HuH-7.5 (cell line): ENCODE measurements around the gene CYP4F22.
"Not testable (repeated sequence)": the region's sequence is repeated elsewhere in the genome, so short reads cannot be mapped to it uniquely, and the experiment has no call there.

Experiments used
- DNase-seq: peaks from one replicate; pipeline ENCODE4 v3.0.0; 2011; ENCODE audit warnings: low spot score

CYP4F22 gene

DNA sequence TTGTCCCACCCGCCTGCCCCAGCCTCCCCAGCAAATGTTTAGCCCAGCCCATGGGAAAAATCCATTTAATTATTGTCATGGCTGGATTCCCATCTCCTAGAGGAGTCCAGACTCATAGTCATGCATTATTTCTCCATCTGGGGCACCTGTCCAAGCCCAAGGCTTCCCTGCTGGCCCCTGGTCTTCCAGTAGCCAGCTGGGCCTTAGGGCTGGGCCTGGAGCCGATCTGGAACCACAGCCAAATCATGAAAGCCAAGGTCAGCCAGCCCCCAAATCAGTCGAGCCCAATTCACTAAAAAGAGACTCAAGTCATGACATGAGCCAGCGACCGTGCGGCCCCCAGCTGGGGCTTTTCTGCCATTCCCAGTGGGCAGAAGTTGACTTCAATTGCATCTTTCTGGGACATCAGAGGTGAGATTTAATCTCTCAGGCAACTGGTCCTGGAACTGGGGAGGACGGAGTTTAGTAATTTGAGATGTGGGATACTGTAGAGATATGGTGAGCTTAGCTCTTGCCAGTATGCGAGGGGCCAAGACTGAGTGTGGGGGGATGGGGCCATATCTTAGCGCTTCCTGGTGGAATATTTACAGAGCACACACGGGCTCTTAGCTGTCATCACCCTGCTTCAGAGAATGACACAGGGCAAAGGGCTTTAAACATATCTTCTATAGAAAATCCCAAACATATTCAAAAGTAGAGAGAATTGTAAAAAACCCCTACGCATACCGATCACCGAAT lies 19.7 kb upstream of the CYP4F22 start:
- DNase-seq, result no peak

DNA sequence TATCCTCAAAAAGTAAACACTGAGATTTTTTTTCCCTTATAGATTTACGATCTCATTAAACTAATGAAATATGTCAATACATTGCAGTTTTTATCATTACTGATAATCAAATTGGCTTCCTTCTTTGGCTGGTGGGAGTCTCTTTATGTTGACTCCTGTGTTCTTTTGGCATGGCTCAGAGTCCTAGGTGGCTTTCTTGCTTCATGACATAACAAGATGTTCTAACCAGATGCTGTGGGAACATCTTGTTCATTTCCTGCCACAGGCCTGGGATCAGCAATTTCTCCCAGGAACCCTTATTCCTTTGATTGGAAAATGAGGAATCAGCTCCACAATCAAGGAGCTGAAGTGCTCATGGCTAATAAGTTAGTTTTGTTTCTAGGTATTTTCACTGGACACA lies 13.2 kb upstream of the CYP4F22 start:
- DNase-seq, result no peak

DNA sequence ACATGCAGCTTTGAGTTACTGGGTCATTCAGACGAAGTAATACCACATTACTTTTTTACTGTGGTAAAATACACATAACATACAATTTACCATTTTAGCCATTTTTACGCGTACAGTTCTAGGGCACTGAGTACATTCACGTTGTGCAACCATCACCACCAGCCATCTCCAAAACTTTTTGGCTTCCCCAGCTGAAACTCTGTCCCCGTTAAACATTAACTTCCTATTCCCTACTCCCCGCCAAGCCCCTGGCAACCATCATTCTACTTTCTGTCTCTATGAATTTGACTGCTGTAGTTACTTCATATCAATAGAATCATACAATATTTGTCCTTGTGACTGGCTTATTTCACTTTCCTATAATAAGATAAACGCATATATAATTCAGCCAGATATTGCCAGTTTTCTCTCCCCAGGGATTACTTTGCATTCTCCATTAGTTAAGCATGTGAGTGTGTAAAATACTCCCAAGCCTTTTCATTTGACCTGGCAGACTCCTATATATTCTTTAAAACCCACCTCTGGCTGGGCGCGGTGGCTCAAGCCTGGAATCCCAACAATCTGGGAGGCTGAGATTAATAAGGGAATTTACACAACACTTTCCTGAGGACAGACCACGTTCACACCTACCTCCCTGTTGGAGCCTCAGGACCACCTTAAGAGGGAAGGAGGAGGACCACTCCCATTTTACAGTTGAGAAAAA lies 10.0 kb upstream of the CYP4F22 start:
- no peak for DNase-seq

DNA sequence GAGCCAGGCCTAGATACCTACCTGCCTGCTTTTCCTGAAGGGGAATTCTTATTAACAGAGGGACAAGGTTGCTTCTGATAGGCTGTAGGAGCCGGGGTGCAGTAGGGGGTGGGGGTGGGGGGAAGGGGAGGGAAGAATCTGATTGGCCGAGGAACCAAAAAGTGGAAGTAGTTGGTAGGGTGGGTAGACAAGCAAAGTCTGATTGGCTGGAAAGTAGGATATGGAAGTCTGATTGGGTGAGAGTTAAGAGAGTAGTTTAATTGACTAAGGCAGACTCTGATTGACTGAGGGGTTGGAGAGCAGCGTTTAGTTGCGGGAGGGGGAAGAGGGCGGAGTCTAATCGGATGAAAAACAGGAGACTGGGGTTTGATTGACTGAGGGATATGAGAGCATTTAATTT lies 9.4 kb upstream of the CYP4F22 start:
- no peak for DNase-seq

DNA sequence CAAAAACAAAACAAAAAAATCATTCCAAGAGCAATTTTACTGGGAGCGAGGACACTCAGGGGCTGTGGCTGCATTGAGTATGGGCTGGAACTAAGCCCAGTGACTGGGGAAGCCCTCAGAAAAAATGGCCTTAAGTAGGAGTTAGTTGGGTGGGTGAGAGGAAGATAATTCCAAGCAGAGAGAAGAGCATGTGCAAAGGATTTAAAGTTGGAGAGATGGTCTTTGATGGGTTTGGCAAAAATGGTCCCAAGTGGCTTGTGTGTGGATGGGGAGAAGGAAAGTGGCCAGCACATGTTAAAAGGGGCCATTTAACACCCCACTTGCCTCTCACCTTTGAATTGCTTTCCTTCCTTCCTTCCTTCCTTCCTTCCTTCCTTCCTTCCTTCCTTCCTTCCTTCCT lies 6.7 kb upstream of the CYP4F22 start:
- no peak for DNase-seq

DNA sequence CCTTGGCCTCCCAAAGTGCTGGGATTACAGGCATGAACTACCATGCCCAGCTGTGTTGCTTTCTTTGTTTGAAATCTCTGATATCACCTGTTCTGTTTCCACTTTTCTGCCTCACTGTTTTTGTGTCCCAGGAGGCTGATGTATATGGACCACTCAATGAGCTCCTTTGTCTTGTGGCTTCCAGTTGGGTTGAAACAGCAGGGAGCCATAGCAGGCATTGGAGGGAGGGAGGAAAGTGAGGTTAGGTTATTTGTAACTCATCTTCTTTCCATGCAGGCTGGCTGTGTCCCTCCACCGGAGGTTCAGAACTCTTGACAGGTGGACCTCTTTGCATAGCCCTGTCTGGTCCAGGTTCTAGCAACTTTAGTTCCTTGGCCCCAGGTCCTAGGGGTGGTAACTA lies 6.1 kb upstream of the CYP4F22 start:
- DNase-seq, result no peak

DNA sequence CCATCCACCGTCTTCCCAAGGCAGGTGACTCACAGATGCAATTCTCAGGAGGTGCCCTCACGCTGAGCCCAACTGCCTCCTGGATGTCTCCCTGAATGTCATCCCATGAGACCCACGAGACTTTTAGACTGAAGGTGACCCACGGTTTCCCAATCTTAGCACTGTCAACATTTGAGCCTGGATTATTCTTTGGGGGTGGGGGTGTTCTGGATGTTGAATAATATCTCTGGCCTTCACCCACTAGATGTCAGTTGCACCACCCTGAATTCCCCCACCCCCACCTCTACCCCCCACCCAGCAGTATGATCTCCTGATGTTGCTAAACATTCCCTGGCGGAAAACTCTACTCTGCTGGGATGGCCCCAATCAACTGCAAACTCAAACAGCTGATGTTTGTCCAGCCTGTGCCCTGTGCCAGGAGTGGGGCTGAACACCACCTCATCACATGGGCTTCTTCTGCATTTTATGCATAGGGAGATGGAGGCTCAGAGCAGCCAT lies 2.2 kb upstream of the CYP4F22 start:
- no peak for DNase-seq

DNA sequence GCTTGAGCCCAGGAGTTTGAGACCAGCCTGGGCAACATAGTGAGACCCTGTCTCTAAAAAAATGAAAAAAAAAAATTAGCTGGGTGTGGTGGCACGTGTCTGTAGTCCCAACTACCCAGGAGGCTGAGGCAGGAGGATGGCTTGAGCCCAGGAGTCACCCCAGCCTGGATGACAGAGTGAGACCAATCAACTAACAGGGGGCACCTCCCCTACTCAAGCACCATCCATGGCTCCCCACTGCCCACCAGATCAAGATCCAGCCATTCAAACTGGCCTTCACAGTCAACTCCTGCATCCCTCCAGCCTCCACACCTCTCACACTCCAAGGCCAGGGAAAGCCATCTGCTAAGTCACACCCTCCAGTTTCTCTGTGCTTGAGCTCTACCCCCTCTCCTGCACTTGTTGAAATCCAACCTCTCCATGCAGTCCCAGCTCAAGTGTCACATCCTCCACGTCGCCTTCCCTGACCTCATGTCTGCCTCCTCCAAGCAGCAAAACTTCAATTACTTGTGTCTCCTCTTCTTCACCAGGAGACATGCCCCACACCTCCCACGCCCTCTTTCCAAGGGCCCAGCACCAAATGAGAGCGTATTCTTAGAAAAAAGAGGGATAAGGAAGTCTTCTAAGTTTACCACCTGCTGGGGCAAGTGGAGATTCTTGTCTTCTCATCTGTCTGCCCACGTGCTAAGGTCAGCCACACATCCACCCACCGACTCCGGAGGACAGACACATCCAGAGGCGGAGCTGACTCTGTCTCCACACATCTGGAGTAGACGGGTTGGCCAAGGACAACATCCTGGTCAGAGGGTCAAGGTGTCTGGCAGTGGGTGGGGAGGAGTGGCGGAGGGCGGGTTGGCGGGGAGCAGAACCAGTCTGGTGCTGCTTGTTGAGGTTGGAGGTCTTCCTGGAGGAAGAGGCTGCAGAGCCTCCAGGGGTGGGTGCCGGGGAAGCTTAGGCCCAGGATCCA lies 974 bp upstream of the CYP4F22 start:
- DNase-seq, result no peak

DNA sequence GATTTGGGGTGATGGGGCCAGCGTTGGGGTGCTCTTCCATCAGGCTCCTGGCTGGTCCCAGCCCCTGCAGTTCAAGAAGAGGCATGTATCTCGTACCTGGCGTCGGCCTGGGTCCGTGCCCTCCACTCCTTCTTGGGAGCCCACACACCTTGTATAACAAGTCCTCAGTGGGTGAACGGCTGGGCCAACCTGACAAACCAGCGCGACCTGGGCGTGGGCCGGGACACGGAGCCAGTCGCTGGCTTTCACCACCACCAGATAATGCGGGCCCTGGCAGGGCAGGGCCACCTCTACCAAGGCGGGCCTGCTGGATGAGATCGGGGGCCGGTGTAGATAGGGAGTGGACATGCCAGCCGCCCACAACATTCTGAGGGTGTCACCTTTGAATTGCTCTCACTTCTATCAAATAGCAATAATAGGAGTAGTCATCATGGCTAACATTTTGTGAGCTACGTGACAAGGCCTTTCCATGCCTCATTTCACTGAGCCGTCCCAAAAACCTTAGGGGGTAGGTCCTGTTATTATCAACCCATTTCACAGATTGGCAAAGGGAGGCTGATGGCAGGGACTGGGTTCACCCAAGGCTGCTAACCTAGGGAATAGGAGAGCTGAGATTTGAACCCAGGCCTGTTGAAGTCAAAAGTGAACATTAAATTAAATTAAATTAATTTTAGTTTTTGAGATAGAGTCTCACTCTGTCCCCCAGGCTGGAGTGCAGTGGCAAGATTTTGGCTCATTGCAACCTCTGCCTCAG lies 3.5 kb downstream of the CYP4F22 start:
- DNase-seq, result no peak

GRCh38 chr19:15515227-15515625 lies 6.9 kb downstream of the CYP4F22 start:
- DNase-seq, result not testable (repeated sequence)

GRCh38 chr19:15516363-15516762 lies 8.0 kb downstream of the CYP4F22 start:
- DNase-seq, result no peak

- DNase-seq, result no peak
These were observed 9.5 kb downstream of the CYP4F22 start for GRCh38 chr19:15517778-15518177.

GRCh38 chr19:15519433-15519976 lies 11.2 kb downstream of the CYP4F22 start:
- no peak for DNase-seq

GRCh38 chr19:15524781-15525180 lies 16.5 kb downstream of the CYP4F22 start:
- no peak for DNase-seq

- no peak for DNase-seq
These were observed 17.0 kb downstream of the CYP4F22 start for GRCh38 chr19:15525291-15525690.

- DNase-seq, result no peak
These were observed 18.1 kb downstream of the CYP4F22 start for GRCh38 chr19:15526408-15526807.

DNA sequence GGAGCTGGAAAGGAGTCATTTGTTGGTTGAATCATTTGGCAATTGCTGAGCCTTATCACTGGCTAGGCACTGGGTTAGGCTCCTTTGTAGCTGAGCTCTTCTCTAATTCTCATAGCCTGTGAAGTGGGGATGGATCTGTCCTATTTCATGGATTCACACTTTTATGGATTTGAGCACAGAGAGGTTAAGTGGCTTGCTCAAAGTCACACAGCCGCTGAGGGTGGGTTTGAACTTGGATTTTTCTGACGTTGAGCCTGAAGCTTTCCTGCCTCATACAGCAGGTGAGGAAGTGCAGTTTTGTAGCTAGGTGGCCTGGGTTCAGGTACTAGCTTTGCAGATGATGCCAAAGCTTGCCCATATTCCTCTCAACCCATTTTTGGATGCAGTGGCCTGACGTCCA lies 19.4 kb downstream of the CYP4F22 start:
- DNase-seq, result no peak

DNA sequence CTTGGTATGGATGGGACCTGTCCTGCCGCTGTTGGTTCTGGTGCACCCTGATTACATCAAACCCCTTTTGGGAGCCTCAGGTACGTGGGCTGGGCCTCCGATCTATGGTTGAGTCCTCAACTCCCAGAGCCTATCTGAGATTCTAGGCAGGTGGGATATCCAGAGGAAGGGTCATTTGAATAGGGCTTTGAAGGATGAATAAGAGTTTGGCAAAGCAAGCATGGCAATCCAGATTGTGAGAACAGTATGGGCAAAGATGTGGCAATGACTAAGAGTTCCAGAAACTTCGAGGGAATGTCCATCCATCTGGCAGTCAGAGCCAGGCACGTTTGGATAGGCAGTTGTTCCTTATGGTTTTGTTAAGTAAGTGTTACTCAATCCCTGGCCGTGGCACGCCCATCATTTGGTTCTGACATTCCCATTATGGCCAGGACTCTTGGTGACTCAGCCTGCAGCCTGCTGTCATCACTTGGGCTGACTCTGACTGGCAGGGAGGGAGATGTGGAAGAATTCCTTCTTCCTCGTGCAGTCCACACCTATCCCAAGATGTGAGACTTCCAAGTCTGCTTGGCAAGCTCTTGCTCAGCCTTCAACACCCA lies 21.5 kb downstream of the CYP4F22 start:
- no peak for DNase-seq

DNA sequence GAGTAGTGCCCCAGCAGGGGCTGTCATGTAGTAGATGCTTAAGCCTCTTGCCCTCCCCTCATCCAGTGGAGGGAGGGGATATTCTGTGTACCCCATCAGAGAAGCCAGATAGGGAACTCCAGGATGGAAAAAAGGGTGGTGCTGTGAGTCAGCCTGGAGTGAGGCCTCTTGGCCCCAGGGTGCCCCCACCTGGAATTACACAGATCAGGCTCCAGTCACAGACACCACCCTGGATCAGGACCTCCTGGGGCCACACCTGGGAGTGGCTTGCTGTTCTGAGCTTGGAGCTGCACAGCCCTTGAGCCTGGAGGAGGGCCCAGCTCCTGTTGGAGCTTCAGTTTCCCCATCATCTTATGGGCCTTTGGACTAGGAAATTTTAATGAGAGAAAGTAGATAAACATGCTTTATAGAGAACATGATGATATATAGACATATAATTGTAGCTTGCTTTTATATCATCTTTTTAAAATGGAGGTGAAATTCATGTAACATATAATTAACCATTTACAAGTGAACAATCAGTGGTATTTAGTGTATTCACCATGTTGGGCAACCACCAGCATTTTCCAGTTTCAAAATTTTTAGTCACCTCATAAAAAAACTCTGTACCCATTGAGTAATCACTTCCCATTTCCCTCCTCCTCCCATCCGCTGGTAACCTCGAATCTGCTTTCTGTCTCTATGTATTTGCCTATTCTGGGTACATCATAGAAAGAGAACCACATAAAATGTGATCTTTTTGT lies 24.6 kb downstream of the CYP4F22 start:
- no peak for DNase-seq

DNA sequence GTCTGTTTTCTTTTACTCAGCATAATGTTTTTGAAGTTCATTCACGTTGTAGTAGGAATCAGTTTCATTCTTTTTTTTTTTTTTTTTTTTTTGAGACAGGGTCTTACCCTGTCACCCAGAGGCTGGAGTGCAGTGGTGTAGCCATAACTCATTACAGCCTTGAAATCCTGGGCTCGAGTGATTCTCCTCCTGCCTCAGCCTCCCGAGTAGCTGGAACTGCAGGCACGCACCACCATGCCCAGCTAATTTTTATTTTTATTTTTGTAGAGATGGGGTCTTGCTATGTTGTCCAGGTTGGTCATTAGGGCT lies 25.2 kb downstream of the CYP4F22 start:
- DNase-seq, result not testable (repeated sequence)
